Stomach smooth muscle (tissue), 2 donors: ENCODE data around the gene HTRA2.

Experiments
- H3K27ac ChIP-seq: one replicate; pipeline ENCODE4 v1.7.0; 2013; ENCODE audit warnings: mild to moderate bottlenecking, low read length, inconsistent platforms
- H3K27me3 ChIP-seq, 2 donors: one replicate each; pipeline ENCODE4 v1.7.0; 2013; ENCODE audit warnings: low read length in 2 of 2; ENCODE audit not compliant: insufficient read depth in 2 of 2, control insufficient read depth in 1 of 2
- H3K36me3 ChIP-seq, 2 donors: one replicate each; pipeline ENCODE4 v1.7.0; 2013; ENCODE audit warnings: low read length in 2 of 2; ENCODE audit not compliant: control insufficient read depth in 2 of 2, insufficient read depth in 2 of 2
- H3K4me1 ChIP-seq: one replicate; pipeline ENCODE4 v1.7.0; 2013; ENCODE audit warnings: low read length; ENCODE audit not compliant: control insufficient read depth, insufficient read depth
- H3K4me3 ChIP-seq, 2 donors: one replicate each; pipeline ENCODE4 v1.7.0; 2013; ENCODE audit warnings: low read length in 2 of 2
- H3K9ac ChIP-seq, 2 donors: one replicate each; pipeline ENCODE4 v1.7.0; 2013; ENCODE audit warnings: low read length in 2 of 2, mild to moderate bottlenecking in 1 of 2
- H3K9me3 ChIP-seq, 2 donors: one replicate each; pipeline ENCODE4 v1.7.0; 2013; ENCODE audit warnings: low read length in 2 of 2; ENCODE audit not compliant: control insufficient read depth in 2 of 2
- donor health status: healthy.
- donor health status: Pancreatic carcinoma.

Gene HTRA2

GRCh38 chr2:74501335-74502071, 28.2 kb upstream of the HTRA2 start:
- peaks cover 68 to 73% of the 10 kb centered on the region in 2 donors for H3K27me3 ChIP-seq
- H3K9ac ChIP-seq: no peak overlapping the region
- peaks cover 8 to 9% of the 10 kb centered on the region in 2 donors for H3K36me3 ChIP-seq
- no peaks in the 10 kb centered on the region for H3K9me3 ChIP-seq
- no peak overlapping the region for H3K4me3 ChIP-seq
- no peak overlapping the region for H3K27ac ChIP-seq
- peaks cover 51% of the 10 kb centered on the region for H3K4me1 ChIP-seq

- no peak overlapping the region for H3K9ac ChIP-seq
- H3K27ac ChIP-seq: no peak overlapping the region
- H3K4me3 ChIP-seq: peak overlapping the region; percentile 48 to 70
- no peaks in the 10 kb centered on the region for H3K9me3 ChIP-seq
- peaks cover 58% of the 10 kb centered on the region for H3K4me1 ChIP-seq
- H3K36me3 ChIP-seq: peaks cover 9 to 10% of the 10 kb centered on the region in 2 donors
- H3K27me3 ChIP-seq: peaks cover 63 to 72% of the 10 kb centered on the region in 2 donors
Measured at GRCh38 chr2:74502147-74502719, 27.5 kb upstream of the HTRA2 start.

- peaks cover 57% of the 10 kb centered on the region for H3K4me1 ChIP-seq
- H3K27ac ChIP-seq: no peak overlapping the region
Measured at GRCh38 chr2:74502720-74503505, 26.8 kb upstream of the HTRA2 start.

GRCh38 chr2:74503506-74504475, 25.9 kb upstream of the HTRA2 start:
- Histone ChIP-seq H3K27me3 (peaks cover 51 to 61% of the 10 kb centered on the region in 2 donors), H3K4me1 (peaks cover 54% of the 10 kb centered on the region), H3K9ac (peak overlapping the region in 1 of 2 donors; percentile 29), H3K9me3 (no peaks in the 10 kb centered on the region), H3K4me3 (peak overlapping the region; percentile 48 to 70), H3K27ac (no peak overlapping the region), H3K36me3 (peaks cover 9 to 10% of the 10 kb centered on the region in 2 donors)

More at GRCh38 chr2:74502720-74503505, 26.8 kb upstream of the HTRA2 start:
- Histone ChIP-seq H3K9ac (peak overlapping the region in 1 of 2 donors; percentile 47), H3K4me3 (peak overlapping the region; percentile 48 to 70), H3K36me3 (peaks cover 9 to 10% of the 10 kb centered on the region in 2 donors), H3K9me3 (no peaks in the 10 kb centered on the region), H3K27me3 (peaks cover 57 to 66% of the 10 kb centered on the region in 2 donors)

GRCh38 chr2:74504591-74504990, 25.1 kb upstream of the HTRA2 start:
- Histone ChIP-seq H3K4me3 (no peak overlapping the region), H3K9me3 (no peaks in the 10 kb centered on the region), H3K27ac (no peak overlapping the region), H3K4me1 (peaks cover 46% of the 10 kb centered on the region), H3K27me3 (peaks cover 44 to 56% of the 10 kb centered on the region in 2 donors), H3K36me3 (peaks cover 9 to 10% of the 10 kb centered on the region in 2 donors), H3K9ac (no peak overlapping the region)

GRCh38 chr2:74505448-74506246, 24.1 kb upstream of the HTRA2 start:
- Histone ChIP-seq H3K4me1 (peaks cover 45% of the 10 kb centered on the region), H3K4me3 (peak overlapping the region; percentile 33 to 35), H3K27ac (no peak overlapping the region), H3K36me3 (peaks cover 9 to 10% of the 10 kb centered on the region in 2 donors), H3K9ac (no peak overlapping the region), H3K9me3 (no peaks in the 10 kb centered on the region), H3K27me3 (peaks cover 41 to 49% of the 10 kb centered on the region in 2 donors)

- H3K4me3 ChIP-seq: peak within 1 kb of the TSS; percentile 98
- peaks cover 9 to 10% of the 10 kb centered on the region in 2 donors for H3K36me3 ChIP-seq
- H3K4me1 ChIP-seq: peaks cover 41% of the 10 kb centered on the region
- no peaks in the 10 kb centered on the region for H3K9me3 ChIP-seq
- peak within 1 kb of the TSS; percentile 95 to 99 for H3K9ac ChIP-seq
- H3K27me3 ChIP-seq: peaks cover 38 to 45% of the 10 kb centered on the region in 2 donors
- peak within 1 kb of the TSS; percentile 97 for H3K27ac ChIP-seq
Measured at GRCh38 chr2:74507145-74507925, 22.4 kb upstream of the HTRA2 start, which contains the start of gene PCGF1. Gene PCGF1, minus strand, starts transcription at chr2:74507695. Its CDS starts 27 bp downstream, at chr2:74507668.

- Histone ChIP-seq H3K27me3 (peaks cover 41 to 44% of the 10 kb centered on the region in 2 donors), H3K9ac (peak overlapping the region; percentile 95 to 99), H3K4me1 (peaks cover 34% of the 10 kb centered on the region)
Measured at GRCh38 chr2:74507926-74508520, 21.7 kb upstream of the HTRA2 start.

More at GRCh38 chr2:74507926-74508520, 21.7 kb upstream of the HTRA2 start:
- Histone ChIP-seq H3K27ac (peak overlapping the region; percentile 97), H3K4me3 (peak overlapping the region; percentile 98), H3K36me3 (peaks cover 9 to 10% of the 10 kb centered on the region in 2 donors), H3K9me3 (no peaks in the 10 kb centered on the region)
